GM21786 (cell line): ENCODE measurements around the gene NUAK2.
"Not testable (repeated sequence)": the region's sequence is repeated elsewhere in the genome, so short reads cannot be mapped to it uniquely, and the experiment has no call there.

Source experiments
- ATAC-seq: cut with Tn5 transposase; IDR thresholded peaks from one replicate; pipeline ENCODE4 v1.9.1; 2021; ENCODE audit not compliant: unreplicated experiment

NUAK2 gene

DNA sequence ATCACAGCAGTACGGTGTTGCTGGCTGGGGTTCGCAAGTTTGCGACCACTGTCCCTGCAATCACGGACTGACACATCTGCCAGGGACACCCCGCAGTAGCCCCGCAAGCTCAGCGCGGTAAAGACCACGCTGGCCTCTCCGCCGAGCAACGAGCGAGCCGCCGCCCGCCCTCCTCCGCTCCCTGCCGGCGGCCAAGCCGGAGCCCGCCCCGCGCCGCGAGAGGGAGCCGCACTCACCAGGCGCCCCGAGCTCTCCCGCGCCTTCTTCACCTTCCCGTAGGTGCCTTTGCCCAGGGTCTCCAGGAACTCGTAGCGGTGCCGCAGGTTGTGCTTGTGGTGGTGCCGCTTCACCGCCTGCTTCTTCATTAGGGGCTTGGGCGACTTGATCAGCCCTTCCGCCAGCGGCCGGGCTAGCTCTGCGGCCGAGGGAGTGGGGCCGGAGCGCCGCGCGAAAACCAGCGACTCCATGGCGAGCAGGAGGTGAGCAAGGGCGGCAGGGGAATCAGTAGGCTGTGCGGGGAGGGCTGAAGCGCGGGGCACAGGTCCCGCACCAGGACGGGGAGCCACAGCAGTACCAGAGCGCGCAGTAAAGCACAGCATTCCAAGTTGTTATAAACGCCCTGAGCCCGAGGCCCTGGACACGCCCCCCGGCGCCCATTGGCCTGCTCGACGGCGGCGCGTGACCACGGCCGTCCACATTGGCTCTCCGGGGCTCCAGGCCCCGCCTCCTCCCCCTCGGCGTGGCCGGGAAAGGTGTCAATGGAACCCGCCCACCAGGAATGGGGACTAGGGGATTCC, at the start of gene NUAK2:
Gene NUAK2 (minus strand): TSS at position 584 of the 797 bp plus-strand sequence. CDS start 117 bp downstream, at position 467.
- ATAC-seq, result no peak

DNA sequence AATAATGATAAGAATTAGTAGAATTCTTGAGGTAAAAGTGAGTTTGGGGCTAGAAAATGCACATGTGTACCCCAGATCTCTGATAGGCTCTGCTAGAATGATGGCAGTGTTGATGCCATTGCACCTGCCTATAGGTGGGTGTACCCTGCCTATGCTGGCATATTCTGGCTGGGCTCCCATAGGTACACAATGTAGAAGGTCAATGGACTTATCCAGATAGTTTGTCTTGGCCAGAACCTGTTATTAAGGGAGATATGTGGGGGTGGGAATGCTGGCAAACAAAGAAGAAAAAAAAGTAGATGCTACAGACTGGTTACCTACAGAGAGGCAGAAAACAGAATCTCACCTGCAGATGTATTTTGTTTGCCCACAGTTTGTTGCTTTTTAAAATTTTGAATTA, 49.2 kb upstream of the NUAK2 start:
- ATAC-seq, result no peak

DNA sequence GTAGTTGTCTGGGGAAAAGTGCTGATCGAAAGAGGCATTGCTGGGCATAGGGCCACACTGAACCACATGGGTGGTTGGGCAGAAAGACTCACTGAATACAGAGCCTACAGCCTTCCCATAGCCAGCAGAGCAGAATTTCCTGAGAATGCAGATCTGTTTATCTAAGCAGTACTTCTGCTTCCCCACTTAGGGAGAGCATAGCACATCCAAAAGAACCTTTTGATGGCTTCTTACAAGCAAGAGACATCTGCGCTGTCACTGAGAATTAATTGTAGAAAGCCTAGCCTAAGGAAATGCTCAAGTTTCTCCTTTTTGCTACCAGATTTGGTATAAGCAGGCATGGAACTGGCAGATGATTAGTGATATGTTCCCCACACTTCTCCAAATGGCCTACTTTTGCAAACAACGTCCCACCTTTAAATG, 48.2 kb upstream of the NUAK2 start:
- no peak for ATAC-seq

DNA sequence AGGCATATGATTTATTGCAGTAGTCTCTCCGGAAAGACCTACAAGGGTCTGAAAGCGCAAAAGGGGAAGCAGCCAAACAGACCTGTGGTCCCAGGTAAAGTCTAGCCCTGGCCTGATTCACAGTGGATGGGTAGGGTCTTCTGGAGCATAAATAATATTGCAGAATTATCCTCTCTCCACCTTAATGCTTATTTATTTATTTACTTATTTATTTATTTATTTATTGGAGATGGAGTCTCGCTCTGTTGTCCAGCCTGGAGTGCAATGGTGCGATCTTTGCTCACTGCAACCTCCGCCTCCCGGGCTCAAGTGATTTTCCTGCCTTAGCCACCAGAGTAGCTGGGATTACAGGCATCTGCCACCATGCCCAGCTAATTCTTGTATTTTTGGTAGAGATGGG, 46.9 kb upstream of the NUAK2 start:
- no peak for ATAC-seq

DNA sequence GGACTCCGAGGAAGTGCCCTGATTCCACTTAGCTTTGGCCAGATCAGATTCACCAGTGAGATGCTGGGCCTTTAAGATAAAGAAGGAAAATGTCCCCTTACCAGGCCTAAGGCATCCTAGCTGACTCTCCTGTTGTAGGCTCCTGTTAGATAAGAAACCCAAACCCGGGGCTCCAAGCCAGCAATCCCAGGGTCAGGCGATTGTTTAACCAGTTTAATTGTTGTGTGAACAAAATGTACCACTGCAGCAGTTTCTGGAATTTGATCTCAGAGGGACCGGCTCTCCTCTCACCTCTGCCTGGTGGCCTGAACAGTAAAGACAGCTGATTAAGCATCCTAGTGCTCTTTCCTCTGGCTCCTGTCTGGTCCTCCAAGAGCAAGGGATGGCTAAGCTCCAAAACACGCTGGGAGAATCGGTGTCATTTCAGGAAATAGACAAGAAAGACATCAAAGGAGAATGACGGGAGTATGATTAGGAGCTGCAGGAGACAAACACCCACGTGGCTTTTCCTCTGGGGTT, 44.5 kb upstream of the NUAK2 start:
- no peak for ATAC-seq

DNA sequence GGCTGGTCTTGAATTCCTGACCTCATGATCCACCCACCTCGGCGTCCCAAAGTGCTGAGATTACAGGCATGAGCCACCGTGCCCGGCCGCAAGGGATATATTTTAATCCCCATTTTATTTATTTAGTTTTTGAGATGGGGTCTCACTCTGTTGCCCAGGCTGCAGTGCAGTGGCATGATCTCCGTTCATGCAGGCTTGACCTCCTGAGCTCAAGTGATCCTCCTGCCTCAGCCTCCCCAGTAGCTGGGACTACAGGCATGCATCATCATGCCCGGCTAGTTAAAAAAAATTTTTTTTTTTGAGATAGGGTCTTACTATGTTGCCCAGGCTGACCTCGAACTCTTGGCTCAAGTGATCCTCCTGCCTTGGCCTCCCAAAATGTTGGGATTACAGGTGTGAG, 43.5 kb upstream of the NUAK2 start:
- not testable (repeated sequence) for ATAC-seq

DNA sequence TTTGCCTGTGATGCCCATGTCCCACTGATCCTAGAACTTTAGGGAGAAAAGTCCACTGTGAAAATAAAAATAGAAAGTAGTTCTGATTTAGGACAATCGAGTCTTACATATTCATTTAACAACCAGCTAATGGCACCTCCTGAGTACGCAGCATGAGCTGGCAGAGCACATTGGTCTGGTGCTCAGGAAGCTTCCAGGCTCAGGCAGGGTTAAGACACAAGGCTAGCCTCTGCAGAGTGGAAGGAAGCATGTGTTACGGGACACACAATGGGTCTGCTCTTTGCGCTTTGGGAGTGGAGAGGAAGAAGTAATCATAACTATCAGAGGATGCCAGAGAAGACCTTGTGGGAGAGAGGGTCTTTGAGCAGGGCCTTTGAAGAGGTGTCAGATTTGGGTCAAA, 39.3 kb upstream of the NUAK2 start:
- no peak for ATAC-seq

DNA sequence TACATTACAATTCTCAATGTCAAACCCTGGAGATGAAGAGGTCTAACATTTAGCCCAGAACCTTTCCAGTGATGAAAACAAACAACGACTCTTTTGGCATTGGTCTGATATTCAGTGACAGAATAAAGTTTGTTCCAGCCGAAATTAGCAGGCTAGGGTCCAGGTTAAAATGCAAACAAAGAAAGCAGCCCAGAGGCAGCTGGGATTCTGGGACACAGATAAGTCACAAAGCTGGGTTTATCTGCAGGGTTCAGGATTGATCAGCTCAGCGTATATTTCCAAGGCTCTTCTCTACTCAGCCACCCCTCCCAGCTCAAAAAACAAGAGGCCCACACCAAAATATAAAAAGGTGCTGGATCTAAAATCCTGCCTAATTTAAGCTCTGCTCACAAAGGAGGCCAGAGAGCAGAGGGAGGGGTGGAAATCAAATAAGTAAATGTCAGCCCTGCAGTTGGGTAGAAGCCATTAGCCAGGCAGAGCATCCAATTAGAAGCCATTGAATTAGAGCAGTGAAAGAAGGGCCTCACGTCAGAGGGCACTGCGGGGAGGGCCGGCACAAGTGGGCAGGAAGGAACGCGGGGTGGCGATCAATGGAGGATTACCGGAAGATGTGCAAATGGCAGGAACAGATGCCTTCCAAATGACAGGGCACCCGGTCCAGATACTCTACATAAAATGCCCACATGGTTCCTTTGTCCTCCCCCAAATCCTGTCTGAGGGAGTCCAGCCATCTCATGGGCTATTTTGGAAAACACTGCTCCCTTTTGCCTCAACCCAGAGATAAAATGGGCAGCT, 38.4 kb upstream of the NUAK2 start:
- no peak for ATAC-seq

DNA sequence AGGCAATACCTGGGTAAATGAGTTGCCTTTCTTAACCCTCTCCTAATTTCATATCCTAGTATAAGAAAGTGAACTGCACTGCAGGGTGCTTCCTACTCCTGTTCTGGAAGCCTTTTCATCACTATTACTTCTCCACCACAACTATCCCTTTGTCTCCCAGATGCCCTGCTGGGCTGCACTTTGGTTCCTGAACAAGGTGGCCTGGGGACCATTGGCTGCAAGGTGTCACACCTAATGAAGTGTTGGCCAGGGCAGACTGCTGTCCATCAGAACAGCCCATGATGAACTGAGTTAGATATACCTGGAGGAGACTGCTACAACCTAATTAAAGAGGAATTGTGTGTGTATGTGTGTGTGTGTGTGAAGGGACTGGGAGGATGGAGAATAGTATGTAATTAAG, 37.0 kb upstream of the NUAK2 start:
- no peak for ATAC-seq

DNA sequence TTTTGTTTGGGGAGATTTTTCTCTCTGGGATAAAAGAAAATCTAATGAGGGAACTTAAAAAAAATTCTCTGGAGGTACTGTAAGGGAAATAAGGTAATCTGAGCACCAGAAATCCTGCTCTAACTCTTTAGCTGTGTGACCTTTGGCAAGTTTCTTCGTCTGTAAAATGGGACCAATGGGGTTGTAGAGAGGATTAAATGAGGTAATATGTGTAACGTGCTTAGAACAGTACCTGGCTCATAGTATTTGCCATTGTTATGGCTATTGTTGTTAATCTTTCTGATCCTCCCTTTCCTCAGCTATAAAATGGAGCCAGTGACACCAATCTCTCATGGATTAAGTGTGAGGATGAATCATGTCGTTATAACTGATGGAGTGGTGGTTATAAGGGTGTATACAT, 36.0 kb upstream of the NUAK2 start:
- no peak for ATAC-seq

DNA sequence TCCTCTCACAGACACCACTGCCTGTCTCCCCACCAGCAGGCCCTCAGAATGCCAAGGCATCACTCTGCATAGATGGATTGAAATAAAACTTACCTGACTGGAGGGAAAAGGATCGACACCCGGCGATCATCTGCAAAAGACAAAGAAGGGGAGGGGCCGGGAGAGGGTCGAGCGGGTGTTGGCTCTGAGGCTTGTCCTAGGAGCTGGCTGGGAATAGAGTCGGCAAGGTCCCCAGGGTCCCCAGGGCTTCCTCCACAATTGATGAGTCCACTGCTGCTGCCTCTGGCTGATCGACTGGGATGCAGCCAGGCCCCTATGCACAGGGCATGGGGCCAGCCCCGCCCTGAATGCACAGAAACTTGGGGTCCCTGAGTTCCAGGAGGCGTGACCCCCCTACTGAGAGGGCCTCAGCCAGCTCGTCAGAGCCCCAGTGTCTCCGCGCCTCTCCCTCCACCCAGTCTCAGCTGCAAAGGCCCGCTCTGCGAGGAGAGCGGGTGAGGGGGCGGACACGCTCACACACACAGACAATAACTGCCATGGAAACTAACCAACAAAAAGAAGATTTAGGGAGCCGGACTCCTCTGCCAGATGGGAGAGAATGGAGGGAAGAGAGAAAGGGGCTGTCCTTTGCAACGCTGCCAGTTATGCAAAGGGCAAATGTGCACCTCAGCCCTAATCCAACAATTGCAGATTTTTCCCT, 35.0 kb upstream of the NUAK2 start, which contains the start of gene KLHDC8A:
Gene KLHDC8A (minus strand): TSS at position 483 of the 700 bp plus-strand sequence. CDS start 13,318 bp downstream, outside the sequence.
- ATAC-seq, result no peak

DNA sequence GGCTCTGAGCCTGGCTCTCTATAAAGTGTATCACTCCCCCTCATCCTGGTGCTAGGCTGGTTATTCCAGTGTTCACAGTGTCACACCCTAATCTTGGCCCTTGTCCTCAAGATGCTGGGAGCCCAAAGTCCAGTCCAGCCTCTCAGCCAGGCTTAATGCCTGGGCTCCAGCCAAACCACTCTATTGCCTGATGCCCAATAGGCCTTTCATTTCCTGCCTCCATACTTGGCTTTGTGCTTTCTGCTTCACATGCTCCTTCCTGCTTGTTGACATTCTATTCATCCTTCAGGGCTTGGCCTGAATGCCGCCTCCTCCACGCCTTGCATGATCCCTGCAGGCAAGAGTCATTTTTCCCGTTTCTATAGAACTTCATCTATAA, 33.5 kb upstream of the NUAK2 start:
- ATAC-seq, result no peak

DNA sequence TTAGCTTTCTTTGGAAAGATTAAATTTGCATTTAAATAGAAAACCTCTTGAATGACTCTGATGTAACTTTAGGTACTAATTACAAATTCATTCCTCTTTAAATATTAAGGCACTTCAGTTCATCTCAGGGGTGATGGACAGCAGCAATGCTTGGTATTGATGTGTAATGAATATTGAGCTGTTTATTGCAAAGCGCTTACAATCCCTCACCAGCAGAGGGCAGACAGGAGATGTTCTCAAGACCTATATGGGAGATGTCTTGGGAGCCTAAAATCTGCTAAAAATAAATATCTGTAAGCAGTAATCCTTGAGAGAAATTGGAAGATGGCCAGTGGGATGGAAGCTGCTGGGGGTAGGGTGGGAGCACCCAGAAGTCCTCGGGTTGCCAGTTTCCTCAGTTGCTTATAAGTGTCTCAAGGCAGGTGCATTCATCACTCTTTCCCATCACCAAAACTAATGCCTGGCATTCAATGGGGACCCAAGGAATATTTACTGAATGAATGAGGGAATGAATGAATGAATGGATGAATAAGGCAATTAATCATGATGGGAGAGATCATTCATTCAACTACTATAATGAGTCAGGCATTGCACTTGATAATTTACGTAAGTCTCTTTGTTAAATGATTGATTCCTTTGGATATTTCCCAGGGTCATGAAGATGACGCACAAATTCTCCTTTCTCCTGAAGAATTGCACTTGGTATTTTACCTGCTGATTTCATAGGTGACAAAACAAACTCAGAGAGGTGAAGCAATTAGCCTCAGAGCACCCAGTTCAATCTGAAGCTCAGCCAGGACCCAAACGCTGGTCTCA, 32.9 kb upstream of the NUAK2 start:
- ATAC-seq, result no peak

DNA sequence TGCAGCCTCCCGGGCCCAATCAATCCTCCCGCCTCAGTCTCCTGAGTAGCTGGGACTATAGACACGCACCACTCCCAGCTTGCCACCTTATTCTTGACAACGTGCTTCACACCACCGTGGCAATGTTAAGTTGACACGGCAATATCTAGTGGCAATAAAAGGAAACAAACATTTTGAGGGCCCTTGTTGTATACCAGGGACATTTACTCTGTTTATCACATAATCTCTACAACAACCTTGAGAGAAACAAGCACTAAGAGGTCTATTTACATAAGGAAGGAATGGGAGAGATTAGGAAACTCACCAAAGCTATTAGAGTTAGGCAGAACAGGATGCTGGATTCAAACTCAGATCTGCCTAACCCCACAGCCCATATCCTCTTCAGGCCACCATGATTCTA, 32.1 kb upstream of the NUAK2 start:
- no peak for ATAC-seq

DNA sequence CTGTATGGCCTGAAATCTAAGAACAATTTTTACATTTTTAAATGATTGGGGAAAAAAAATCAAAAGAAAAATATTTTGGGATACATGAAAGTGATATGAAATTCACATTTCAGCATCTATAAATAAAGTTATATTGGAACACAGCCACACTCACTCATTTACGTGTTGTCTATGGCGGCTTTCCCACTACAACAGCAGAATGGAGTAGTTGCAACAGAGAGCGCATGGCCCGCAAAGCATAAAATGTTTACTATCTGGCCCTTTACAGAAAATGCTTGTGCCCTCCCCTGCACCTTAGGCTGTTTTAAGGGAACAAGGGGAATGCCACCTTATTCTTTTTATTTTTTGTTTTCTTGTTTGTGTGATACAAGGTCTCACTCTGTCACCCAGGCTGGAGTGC, 31.6 kb upstream of the NUAK2 start:
- ATAC-seq, result no peak

DNA sequence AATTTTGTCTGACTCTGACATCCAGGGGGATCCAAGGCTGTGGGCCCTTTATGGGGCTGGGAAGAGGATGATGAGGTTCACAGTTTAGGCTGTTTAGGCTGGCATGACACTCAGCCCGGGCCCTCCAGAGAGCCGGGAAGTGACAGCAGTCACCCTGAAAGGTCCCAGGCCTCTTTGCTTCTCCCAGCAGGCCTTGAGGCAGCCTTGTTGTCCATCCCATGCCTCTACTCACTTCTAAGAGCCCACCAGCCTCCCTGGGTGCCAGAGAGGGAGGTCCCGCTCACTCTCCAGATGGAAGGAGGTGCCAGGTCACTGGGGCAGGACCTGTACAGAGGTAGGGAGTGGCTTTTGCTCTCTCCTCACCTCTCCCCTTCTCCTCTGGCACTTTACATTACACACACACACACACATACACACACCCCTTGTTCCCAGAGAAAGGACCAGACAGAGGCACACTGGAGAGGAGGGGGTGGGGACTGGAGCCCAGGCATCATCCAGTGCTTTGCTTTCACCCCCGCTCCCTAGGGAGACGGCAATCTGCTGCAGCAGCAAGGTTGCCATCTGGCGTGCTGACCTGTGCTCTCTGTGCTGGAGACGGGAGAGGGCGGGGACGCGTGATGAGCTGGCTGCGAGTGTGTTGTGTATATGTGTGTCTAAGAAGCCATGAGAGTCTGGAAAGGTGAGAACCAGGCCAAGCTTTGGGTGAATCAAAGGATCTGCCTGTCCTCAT, 30.6 kb upstream of the NUAK2 start:
- ATAC-seq, result no peak

DNA sequence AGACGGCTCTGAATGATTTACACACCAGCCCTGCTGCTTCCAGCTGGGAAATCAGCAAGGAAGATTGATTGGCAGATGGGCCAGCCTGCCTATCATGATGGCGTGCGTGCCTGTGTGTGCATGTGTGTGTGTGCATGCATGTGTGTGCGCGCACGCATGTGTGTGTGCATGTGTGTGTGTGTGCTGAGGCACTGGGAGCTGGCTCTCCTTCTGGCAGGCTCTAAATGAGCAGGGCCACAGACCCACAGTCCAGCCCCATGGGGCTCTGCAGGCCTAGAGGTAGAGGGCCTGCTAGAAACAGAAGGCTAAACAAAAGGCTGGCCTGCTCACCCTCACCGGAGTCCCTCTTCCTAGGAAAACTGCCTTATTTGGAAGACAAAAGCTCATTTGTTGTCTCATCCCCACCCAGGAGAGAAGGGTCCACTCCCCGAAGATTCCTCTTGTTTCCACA, 29.2 kb upstream of the NUAK2 start:
- ATAC-seq, result no peak

DNA sequence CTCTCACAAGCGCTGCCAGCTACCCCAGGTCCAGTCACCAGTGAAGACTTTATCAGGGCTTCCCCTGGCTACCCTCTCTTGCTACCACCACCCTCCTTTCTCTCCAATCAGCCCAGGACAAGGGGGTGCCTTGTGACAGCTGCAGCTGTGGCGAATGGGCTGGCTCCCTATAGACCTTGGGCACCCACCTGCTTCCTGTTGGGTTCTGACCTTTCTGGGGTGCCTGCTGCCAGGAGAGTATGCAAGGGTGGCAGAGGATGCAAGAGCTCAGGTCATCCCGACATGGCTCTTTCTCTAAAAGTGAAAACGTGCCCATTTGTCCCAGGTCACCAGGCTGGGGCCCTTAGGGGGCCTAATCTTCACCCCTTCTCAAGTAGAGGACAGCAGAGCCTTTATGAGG, 28.6 kb upstream of the NUAK2 start:
- ATAC-seq, result no peak

DNA sequence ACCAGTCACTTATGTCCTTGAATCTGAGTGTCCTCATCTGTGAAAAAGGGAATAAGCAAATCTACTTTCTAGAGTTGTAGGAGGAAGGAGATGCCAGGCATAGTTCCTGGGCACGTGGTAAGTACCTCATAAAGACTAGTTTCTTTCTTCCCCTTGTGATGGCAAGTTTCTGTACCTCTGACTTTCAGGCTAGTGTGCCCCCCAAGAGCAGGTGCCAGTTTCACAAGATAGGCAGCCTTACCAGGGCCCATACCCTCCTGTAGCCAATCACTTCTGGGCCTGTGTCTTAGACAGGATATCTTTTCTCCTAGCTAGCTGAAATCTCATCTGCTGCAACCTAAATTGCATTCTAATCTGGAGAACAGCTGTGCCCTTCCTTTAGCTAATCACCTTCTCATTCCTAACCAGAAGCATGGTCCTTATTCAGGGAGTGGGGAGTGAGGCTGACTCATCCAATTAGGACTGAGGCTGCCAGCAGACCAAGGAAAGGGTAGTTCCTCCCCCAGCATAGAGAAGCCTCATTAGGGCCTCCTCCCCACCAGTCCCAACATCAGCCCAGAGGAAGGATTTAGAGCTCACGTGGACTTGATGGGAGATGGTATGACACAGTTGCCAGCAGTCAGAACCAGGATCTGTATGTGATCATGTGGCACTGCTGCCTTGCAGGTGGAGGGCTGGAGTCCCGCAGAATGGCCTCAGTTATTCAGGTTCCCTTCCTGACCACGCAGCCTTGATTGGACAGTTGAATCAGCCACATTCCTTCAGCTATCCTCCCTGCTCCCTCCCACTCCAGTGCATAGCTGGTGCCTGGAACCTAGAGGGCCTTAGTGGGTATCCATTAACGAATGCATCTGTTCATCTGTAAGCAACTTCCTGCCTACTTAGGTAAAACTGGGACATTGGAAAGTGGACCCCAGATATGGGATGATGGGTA, 27.3 kb upstream of the NUAK2 start:
- no peak for ATAC-seq
